PFSK-1 (cell line): ENCODE measurements around the gene KCNH6.

Source experiments
- POLR2AphosphoS5 ChIP-seq: IDR thresholded peaks from 2 replicates; pipeline ENCODE4 v1.6.1; 2012; ENCODE audit warnings: low read depth, mild to moderate bottlenecking, control low read depth, low read length, moderate library complexity
- REST ChIP-seq, 2 experiments: IDR thresholded peaks; 2 replicates each; pipeline versions ENCODE4 v1.6.1 to v1.8.0; 2011 to 2012; ENCODE audit warnings: low read depth in 2 of 2, low read length in 2 of 2, control low read depth in 1 of 2, inconsistent platforms in 1 of 2, mild to moderate bottlenecking in 1 of 2, moderate library complexity in 1 of 2; ENCODE audit not compliant: insufficient read depth in 1 of 2
- SIN3A ChIP-seq: IDR thresholded peaks from 2 replicates; pipeline ENCODE4 v1.6.1; 2012; ENCODE audit warnings: mild to moderate bottlenecking, low read length, moderate library complexity, borderline replicate concordance; ENCODE audit not compliant: insufficient read depth
- TAF1 ChIP-seq: IDR thresholded peaks from 2 replicates; pipeline ENCODE4 v1.6.1; 2012; ENCODE audit warnings: low read length, control low read depth, borderline replicate concordance; ENCODE audit not compliant: insufficient read depth

- no peak for TF ChIP-seq POLR2AphosphoS5
- TF ChIP-seq REST (IDR thresholded peaks at IDR 0.05; ENCODE audit: insufficient read depth in 1 of 2, low read depth in 2 of 2, low read length in 2 of 2): no peak
- no peak for TF ChIP-seq SIN3A
- TF ChIP-seq TAF1: no peak
Observed at GRCh38 chr17:63474174-63474573, 49.0 kb upstream of the KCNH6 start.
